Adrenal gland (tissue), 5 donors: ENCODE measurements around the gene OSBPL7.

Source experiments
- POLR2A ChIP-seq, 2 donors: fragments of 450-650 bp; IDR thresholded peaks; one replicate each; pipeline ENCODE4 v1.6.1; 2017; ENCODE audit warnings: antibody characterized with exemption in 2 of 2, mild to moderate bottlenecking in 2 of 2, moderate library complexity in 1 of 2
- TF ChIP-seq, protein P1 (sequence below), 6 experiments: fragments of 450-650 bp in 4 of 6; fragments of 200-600 bp in 2 of 6; sonication (generic) in 1 of 6; IDR thresholded peaks; 1 replicate in 5 of 6; 2 replicates in 1 of 6; pipeline versions ENCODE4 v1.5.1 to v1.8.0; 2016 to 2021; ENCODE audit warnings: antibody characterized with exemption in 6 of 6, mild to moderate bottlenecking in 2 of 6, moderate library complexity in 1 of 6
- donor health status: DM: no; HTN: no; CAD: no.

DNA sequence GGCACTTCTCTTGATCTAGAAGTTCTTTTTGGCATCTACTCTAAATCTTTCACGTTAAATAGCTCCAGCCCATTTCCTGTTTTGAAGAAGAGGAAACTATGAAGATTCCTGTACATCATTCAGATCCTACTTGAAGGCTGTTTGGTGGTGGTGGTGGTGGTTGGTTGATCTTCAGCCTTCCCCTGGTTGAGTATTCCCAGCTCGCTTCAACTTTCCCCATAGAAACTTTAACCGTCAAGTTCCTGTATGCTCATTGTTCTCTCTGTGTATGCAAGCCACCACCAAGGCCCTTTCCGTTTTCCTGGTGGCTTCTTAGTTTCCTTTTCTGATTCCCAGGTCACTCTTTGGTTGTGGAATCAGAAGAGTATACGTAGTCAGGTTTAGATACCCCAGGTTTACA, 13.2 kb upstream of the OSBPL7 start:
- no peak for TF ChIP-seq POLR2A (IDR thresholded peaks at IDR 0.05)
- TF ChIP-seq, protein P1, sequence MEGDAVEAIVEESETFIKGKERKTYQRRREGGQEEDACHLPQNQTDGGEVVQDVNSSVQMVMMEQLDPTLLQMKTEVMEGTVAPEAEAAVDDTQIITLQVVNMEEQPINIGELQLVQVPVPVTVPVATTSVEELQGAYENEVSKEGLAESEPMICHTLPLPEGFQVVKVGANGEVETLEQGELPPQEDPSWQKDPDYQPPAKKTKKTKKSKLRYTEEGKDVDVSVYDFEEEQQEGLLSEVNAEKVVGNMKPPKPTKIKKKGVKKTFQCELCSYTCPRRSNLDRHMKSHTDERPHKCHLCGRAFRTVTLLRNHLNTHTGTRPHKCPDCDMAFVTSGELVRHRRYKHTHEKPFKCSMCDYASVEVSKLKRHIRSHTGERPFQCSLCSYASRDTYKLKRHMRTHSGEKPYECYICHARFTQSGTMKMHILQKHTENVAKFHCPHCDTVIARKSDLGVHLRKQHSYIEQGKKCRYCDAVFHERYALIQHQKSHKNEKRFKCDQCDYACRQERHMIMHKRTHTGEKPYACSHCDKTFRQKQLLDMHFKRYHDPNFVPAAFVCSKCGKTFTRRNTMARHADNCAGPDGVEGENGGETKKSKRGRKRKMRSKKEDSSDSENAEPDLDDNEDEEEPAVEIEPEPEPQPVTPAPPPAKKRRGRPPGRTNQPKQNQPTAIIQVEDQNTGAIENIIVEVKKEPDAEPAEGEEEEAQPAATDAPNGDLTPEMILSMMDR (IDR thresholded peaks at IDR 0.05), result no peak
